Endothelial cell of umbilical vein (primary cell): Measurements from ENCODE around the gene BEND5. TPM values are rescaled to one million over a fixed set of nuclear protein-coding genes. Genes with fewer than 3 reads are reported as not detected.

Experiments used
- BruUV-seq: library from RNA; stranded (reverse); fragments of 400-500 nt; replicated peaks from 2 replicates; lab custom pipeline; 2021; lab: Mats Ljungman, UMichigan
- CTCF ChIA-PET: fragments of 300-600, 350-600 bp; sonication (Branson Sonifier 250); formaldehyde crosslinking; loops from one replicate; lab custom pipeline; 2021; ENCODE audit warnings: antibody characterized with exemption, inconsistent platforms; lab: Charles Lee
- POLR2A ChIA-PET: fragments of 300-600, 350-600 bp; sonication (Branson Sonifier 250); formaldehyde crosslinking; loops from one replicate; lab custom pipeline; 2021; ENCODE audit warnings: antibody characterized with exemption, inconsistent platforms; lab: Charles Lee
- DNase-seq: peaks from one replicate; pipeline ENCODE4 v3.0.0-alpha.2; 2011; ENCODE audit warnings: low read depth, low spot score
- FAIRE-seq: peaks from 2 replicates; lab custom pipeline; 2011; peaks lifted over from hg19 to GRCh38; lab: Jason Lieb, UNC
- H2AFZ ChIP-seq: 2 replicates; pipeline ENCODE4 v1.6.0; 2012; ENCODE audit warnings: low read depth, low read length, control low read depth, inconsistent platforms
- H3K27ac ChIP-seq: 2 replicates; pipeline ENCODE4 v1.5.1; 2011; ENCODE audit warnings: low read depth, mild to moderate bottlenecking, control low read depth, low read length, moderate library complexity; ENCODE audit not compliant: insufficient read depth
- H3K27me3 ChIP-seq, 2 experiments: 2 replicates each; pipeline versions ENCODE4 v1.6.0 to v1.6.1; 2011; ENCODE audit warnings: low read length in 2 of 2, mixed read lengths in 1 of 2; ENCODE audit not compliant: control insufficient read depth in 2 of 2, insufficient read depth in 2 of 2
- H3K36me3 ChIP-seq, 2 experiments: 2 replicates in 1 of 2; 3 replicates in 1 of 2; pipeline ENCODE4 v1.5.1; 2011; ENCODE audit warnings: low read length in 2 of 2, mild to moderate bottlenecking in 1 of 2, moderate library complexity in 1 of 2; ENCODE audit not compliant: control insufficient read depth in 2 of 2, insufficient read depth in 2 of 2; ENCODE audit errors: extremely low read depth in 1 of 2
- H3K4me1 ChIP-seq: 3 replicates; pipeline ENCODE4 v1.5.1; 2011; ENCODE audit warnings: mild to moderate bottlenecking, low read length; ENCODE audit not compliant: control insufficient read depth, insufficient read depth; ENCODE audit errors: extremely low read depth
- H3K4me2 ChIP-seq: 2 replicates; pipeline ENCODE4 v1.6.1; 2011; ENCODE audit warnings: low read length, control low read depth, mixed read lengths; ENCODE audit not compliant: insufficient read depth
- H3K4me3 ChIP-seq, 3 experiments: fragments of 200-600 bp in 1 of 3; sonication (generic), shearing (Covaris generic) in 1 of 3; replicated peaks in 1 of 3; 2 replicates each; pipeline ENCODE4 v1.5.1; 2011 to 2016; ENCODE audit warnings: control low read depth in 3 of 3, low read length in 3 of 3, mild to moderate bottlenecking in 2 of 3, inconsistent platforms in 1 of 3, low read depth in 1 of 3, moderate library complexity in 1 of 3; ENCODE audit not compliant: insufficient read depth in 1 of 3
- H3K79me2 ChIP-seq: 2 replicates; pipeline ENCODE4 v1.6.0; 2012; ENCODE audit warnings: low read length, inconsistent platforms; ENCODE audit not compliant: control insufficient read depth, insufficient read depth
- H3K9ac ChIP-seq: replicated peaks from 2 replicates; pipeline ENCODE3; 2011; ENCODE audit warnings: low read length, control low read depth; ENCODE audit not compliant: insufficient read depth; ENCODE audit errors: extremely low read depth
- H3K9me1 ChIP-seq: replicated peaks from 3 replicates; pipeline ENCODE4 v1.6.0; 2011; ENCODE audit warnings: mild to moderate bottlenecking, low read length; ENCODE audit not compliant: control insufficient read depth, insufficient read depth; ENCODE audit errors: extremely low read depth
- H3K9me3 ChIP-seq: replicated peaks from 2 replicates; pipeline ENCODE4 v1.5.1; 2012; ENCODE audit warnings: low read length, inconsistent platforms; ENCODE audit not compliant: control insufficient read depth, insufficient read depth
- H4K20me1 ChIP-seq: replicated peaks from 2 replicates; pipeline ENCODE3; 2011; ENCODE audit warnings: mild to moderate bottlenecking, low read length; ENCODE audit not compliant: control insufficient read depth, insufficient read depth; ENCODE audit errors: extremely low read depth
- CTCF ChIP-seq, 2 donors: IDR thresholded peaks; 1 replicate in 1 of 2; 2 replicates in 1 of 2; pipeline ENCODE4 v1.5.1; 2011; ENCODE audit warnings: low read length in 2 of 2, mild to moderate bottlenecking in 2 of 2, moderate library complexity in 2 of 2, control low read depth in 1 of 2, inconsistent platforms in 1 of 2, low read depth in 1 of 2; ENCODE audit not compliant: insufficient read depth in 1 of 2; ENCODE audit errors: extremely low read depth in 1 of 2
- EZH2 ChIP-seq: IDR thresholded peaks from 2 replicates; pipeline ENCODE4 v1.6.1; 2012; ENCODE audit warnings: borderline replicate concordance, low read depth, mild to moderate bottlenecking, moderate library complexity, low read length, inconsistent platforms; ENCODE audit not compliant: severe bottlenecking
- FOS ChIP-seq: IDR thresholded peaks from 2 replicates; pipeline ENCODE4 v1.6.1; 2011; ENCODE audit warnings: mild to moderate bottlenecking, low read length, moderate library complexity, borderline replicate concordance; ENCODE audit not compliant: insufficient read depth
- GATA2 ChIP-seq: IDR thresholded peaks from 2 replicates; pipeline ENCODE4 v1.7.0; 2011; ENCODE audit warnings: low read depth, mild to moderate bottlenecking, moderate library complexity, mixed read lengths, low read length; ENCODE audit not compliant: insufficient read length, insufficient read depth
- JUN ChIP-seq: IDR thresholded peaks from 2 replicates; pipeline ENCODE4 v1.6.1; 2011; ENCODE audit warnings: borderline replicate concordance, low read depth; ENCODE audit not compliant: insufficient read length, insufficient read depth
- MYC ChIP-seq: IDR thresholded peaks from one replicate; pipeline ENCODE4 v1.6.1; 2011; ENCODE audit warnings: mild to moderate bottlenecking, low read depth, low read length
- POLR2A ChIP-seq: IDR thresholded peaks from 2 replicates; pipeline ENCODE4 v1.6.1; 2012; ENCODE audit warnings: low read depth, mild to moderate bottlenecking, control low read depth, low read length
- POLR2AphosphoS5 ChIP-seq: IDR thresholded peaks from 2 replicates; pipeline ENCODE4 v1.6.1; 2012; ENCODE audit warnings: low read depth, mild to moderate bottlenecking, control low read depth, low read length, moderate library complexity; ENCODE audit not compliant: insufficient read depth
- dilution Hi-C: fragments of 300-500 bp; cut with MboI; formaldehyde crosslinking; loops from one replicate; pipeline ENCODE4 v1.15.0; 2019; ENCODE audit warnings: low sequenced_read_pairs; ENCODE audit not compliant: extremely low pct_ligation_motif_present
- intact Hi-C: fragments of 100-400 bp; cut with micrococcal nuclease; formaldehyde crosslinking; loops from one replicate; pipeline ENCODE4 v1.10.0; 2022
- polyA plus RNA-seq, 4 experiments: library from polyadenylated mRNA; depleted of rRNA in 3 of 4; stranded (reverse) in 3 of 4; unstranded in 1 of 4; fragments of >200 nt; gene quantifications; 2 replicates each; pipeline versions ENCODE4 v1.2.1 to v1.2.3, GENCODE V29; 2011 to 2012; ENCODE audit warnings: missing spikeins in 1 of 4
- total RNA-seq: library from RNA; stranded (reverse); gene quantifications from 2 replicates; pipeline ENCODE4 v1.2.3, GENCODE V29; 2021
- TF ChIP-seq, protein P1 (sequence below): IDR thresholded peaks from 2 replicates; pipeline ENCODE4 v1.6.1; 2011; ENCODE audit not compliant: insufficient read depth, insufficient read length

The BEND5 gene
- total and polyA plus RNA-seq, 2 donors (not counting 3 experiments of a cell fraction or from before 2014, with no cell fraction given) = not detected

GRCh38 chr1:48728584-48728983, 48.1 kb downstream of the BEND5 start:
- Histone ChIP-seq H3K9ac (no peak overlapping the region), H3K9me1 (no peaks in the 10 kb centered on the region), H3K4me3 (no peak overlapping the region), H3K4me1 (no peaks in the 10 kb centered on the region), H3K27ac (no peak overlapping the region), H3K79me2 (no peaks in the 10 kb centered on the region), H2AFZ (no peak overlapping the region), H4K20me1 (no peaks in the 10 kb centered on the region), H3K27me3 (no peaks in the 10 kb centered on the region), H3K9me3 (no peaks in the 10 kb centered on the region), H3K4me2 (no peak overlapping the region), H3K36me3 (no peaks in the 10 kb centered on the region)
- DNase-seq (no peak), FAIRE-seq (no peak)
- ChIA-PET CTCF (no interaction called here), POLR2A (no interaction called here)
- BruUV-seq = no TSS peak
- TF ChIP-seq MYC (no peak), CTCF (IDR thresholded peaks at IDR 0.05; ENCODE audit: extremely low read depth in 1 of 2, insufficient read depth in 1 of 2, low read depth in 1 of 2, low read length in 2 of 2) (no peak), GATA2 (no peak), EZH2 (no peak), POLR2A (no peak), POLR2AphosphoS5 (no peak), FOS (no peak), JUN (no peak)
- TF ChIP-seq, protein P1, sequence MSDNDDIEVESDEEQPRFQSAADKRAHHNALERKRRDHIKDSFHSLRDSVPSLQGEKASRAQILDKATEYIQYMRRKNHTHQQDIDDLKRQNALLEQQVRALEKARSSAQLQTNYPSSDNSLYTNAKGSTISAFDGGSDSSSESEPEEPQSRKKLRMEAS = no peak
- dilution Hi-C loops = no loop called here
- intact Hi-C loops = no loop called here
